GM19455 (cell line): ENCODE measurements around the gene CPVL.

Source experiments
- ATAC-seq: cut with Tn5 transposase; IDR thresholded peaks from one replicate; pipeline ENCODE4 v1.9.1; 2021; ENCODE audit not compliant: unreplicated experiment

The CPVL gene

GRCh38 chr7:29156907-29157452, 10.6 kb upstream of the CPVL start:
- no peak for ATAC-seq

GRCh38 chr7:29154076-29154475, 7.7 kb upstream of the CPVL start:
- ATAC-seq, result no peak

GRCh38 chr7:29150856-29151255, 4.5 kb upstream of the CPVL start:
- no peak for ATAC-seq

- no peak for ATAC-seq
These were observed 2.7 kb upstream of the CPVL start for GRCh38 chr7:29149036-29149435.

GRCh38 chr7:29147821-29148220, 1.5 kb upstream of the CPVL start:
- ATAC-seq, result no peak

- no peak for ATAC-seq
These were observed 712 bp upstream of the CPVL start for GRCh38 chr7:29146888-29147609.

GRCh38 chr7:29145553-29146056, 732 bp downstream of the CPVL start:
- ATAC-seq, result no peak

GRCh38 chr7:29143751-29144150, 2.6 kb downstream of the CPVL start:
- no peak for ATAC-seq

- ATAC-seq, result no peak
These were observed 4.2 kb downstream of the CPVL start for GRCh38 chr7:29142021-29142727.

GRCh38 chr7:29140873-29141468, 5.4 kb downstream of the CPVL start:
- ATAC-seq, result no peak

- no peak for ATAC-seq
These were observed 6.5 kb downstream of the CPVL start for GRCh38 chr7:29139796-29140195.

- no peak for ATAC-seq
These were observed 7.1 kb downstream of the CPVL start for GRCh38 chr7:29139191-29139590.

GRCh38 chr7:29138588-29138987, 7.7 kb downstream of the CPVL start:
- ATAC-seq, result no peak

GRCh38 chr7:29135846-29136245, 10.5 kb downstream of the CPVL start:
- ATAC-seq, result no peak

GRCh38 chr7:29132980-29133379, 13.4 kb downstream of the CPVL start:
- no peak for ATAC-seq

- ATAC-seq, result no peak
These were observed 14.7 kb downstream of the CPVL start for GRCh38 chr7:29131678-29132077.

- ATAC-seq, result no peak
These were observed 16.2 kb downstream of the CPVL start for GRCh38 chr7:29130096-29130495.

- ATAC-seq, result no peak
These were observed 18.8 kb downstream of the CPVL start for GRCh38 chr7:29127527-29127926.

- ATAC-seq, result no peak
These were observed 19.5 kb downstream of the CPVL start for GRCh38 chr7:29126804-29127203.

GRCh38 chr7:29123626-29124190, 22.6 kb downstream of the CPVL start:
- ATAC-seq, result no peak

- no peak for ATAC-seq
These were observed 23.6 kb downstream of the CPVL start for GRCh38 chr7:29122759-29123158.
